IMR-90 (cell line): Measurements from ENCODE around the gene ELANE. TPM values are rescaled to one million over a fixed set of nuclear protein-coding genes. Genes with fewer than 3 reads are reported as not detected.

Experiments used
- ATAC-seq: fragments of 200-7000 bp; cut with Tn5 transposase; 2 replicates; pipeline ENCODE4 v1.9.1; 2020; ENCODE audit warnings: low read depth, mild to moderate bottlenecking, moderate library complexity
- BruUV-seq: library from RNA; stranded (reverse); fragments of 400-500 nt; replicated peaks from 2 replicates; lab custom pipeline; 2021; lab: Mats Ljungman, UMichigan
- CTCF ChIA-PET: fragments of 300-600 bp; formaldehyde crosslinking; extraction: SDS; loops from one replicate; lab custom pipeline; 2021; ENCODE audit warnings: antibody characterized with exemption; lab: Yijun Ruan, JAX
- POLR2A ChIA-PET: fragments of 300-600 bp; sonication (Branson Sonifier 250); formaldehyde crosslinking; loops from one replicate; lab custom pipeline; 2022; ENCODE audit warnings: antibody characterized with exemption; ENCODE audit not compliant: unreplicated experiment; lab: Charles Lee
- DNase-seq: peaks from one replicate; pipeline ENCODE4 v3.0.0; 2013
- H2AFZ ChIP-seq: replicated peaks from 2 replicates; pipeline ENCODE3; 2013; ENCODE audit warnings: low read length, mild to moderate bottlenecking; ENCODE audit not compliant: poor library complexity
- H2AK5ac ChIP-seq: 2 replicates; pipeline ENCODE4 v1.6.1; 2013; ENCODE audit warnings: low read depth, low read length, inconsistent platforms
- H2AK9ac ChIP-seq: replicated peaks from 2 replicates; pipeline ENCODE3; 2013; ENCODE audit warnings: mild to moderate bottlenecking, low read depth, low read length, moderate library complexity; ENCODE audit not compliant: poor library complexity
- H2BK120ac ChIP-seq: 2 replicates; pipeline ENCODE4 v1.6.1; 2013; ENCODE audit warnings: low read depth, low read length, inconsistent platforms
- H2BK15ac ChIP-seq: 3 replicates; pipeline ENCODE4 v1.6.1; 2013; ENCODE audit warnings: low read depth, low read length, inconsistent platforms
- H2BK20ac ChIP-seq: 2 replicates; pipeline ENCODE4 v1.6.1; 2013; ENCODE audit warnings: low read depth, mild to moderate bottlenecking, inconsistent platforms, low read length, moderate library complexity
- H2BK5ac ChIP-seq: 2 replicates; pipeline ENCODE4 v1.6.1; 2013; ENCODE audit warnings: mild to moderate bottlenecking, low read depth, low read length, inconsistent platforms; ENCODE audit not compliant: poor library complexity, severe bottlenecking
- H3K14ac ChIP-seq: replicated peaks from 2 replicates; pipeline ENCODE4 v1.6.1; 2013; ENCODE audit warnings: low read depth, low read length, inconsistent platforms
- H3K18ac ChIP-seq: 2 replicates; pipeline ENCODE4 v1.6.1; 2013; ENCODE audit warnings: low read depth, low read length, control low read depth
- H3K23ac ChIP-seq: 2 replicates; pipeline ENCODE4 v1.6.1; 2013; ENCODE audit warnings: low read depth, low read length, inconsistent platforms
- H3K27ac ChIP-seq: 2 replicates; pipeline ENCODE4 v1.5.1; 2013; ENCODE audit warnings: mild to moderate bottlenecking, control low read depth, low read length; ENCODE audit not compliant: insufficient read depth
- H3K27me3 ChIP-seq: 2 replicates; pipeline ENCODE4 v1.6.1; 2013; ENCODE audit warnings: low read length; ENCODE audit not compliant: control insufficient read depth, insufficient read depth
- H3K36me3 ChIP-seq: 2 replicates; pipeline ENCODE4 v1.6.1; 2013; ENCODE audit warnings: low read length, mixed read lengths; ENCODE audit not compliant: control insufficient read depth, insufficient read depth
- H3K4ac ChIP-seq: 2 replicates; pipeline ENCODE4 v1.6.1; 2013; ENCODE audit warnings: low read depth, low read length, inconsistent platforms
- H3K4me1 ChIP-seq: 2 replicates; pipeline ENCODE4 v1.6.1; 2013; ENCODE audit warnings: low read length, mixed read lengths; ENCODE audit not compliant: control insufficient read depth, insufficient read depth
- H3K4me2 ChIP-seq: 2 replicates; pipeline ENCODE4 v1.6.1; 2013; ENCODE audit warnings: low read depth, mild to moderate bottlenecking, control low read depth, low read length, moderate library complexity
- H3K4me3 ChIP-seq: 2 replicates; pipeline ENCODE4 v1.5.1; 2013; ENCODE audit warnings: low read depth, mild to moderate bottlenecking, control low read depth, low read length, moderate library complexity; ENCODE audit not compliant: insufficient read depth
- H3K56ac ChIP-seq: 2 replicates; pipeline ENCODE4 v1.6.1; 2013; ENCODE audit warnings: low read length, inconsistent platforms; ENCODE audit not compliant: insufficient read depth; ENCODE audit errors: extremely low read depth
- H3K79me1 ChIP-seq, 2 experiments: 2 replicates each; pipeline ENCODE4 v1.6.1; 2013; ENCODE audit warnings: low read length in 2 of 2, inconsistent platforms in 1 of 2, low read depth in 1 of 2
- H3K9ac ChIP-seq: 2 replicates; pipeline ENCODE4 v1.6.1; 2013; ENCODE audit warnings: low read depth, low read length, control low read depth
- H3K9me1 ChIP-seq: 2 replicates; pipeline ENCODE4 v1.6.1; 2013; ENCODE audit warnings: low read length, inconsistent platforms; ENCODE audit not compliant: insufficient read depth
- H3K9me3 ChIP-seq: 2 replicates; pipeline ENCODE4 v1.6.1; 2013; ENCODE audit warnings: low read length; ENCODE audit not compliant: control insufficient read depth, insufficient read depth
- H4K20me1 ChIP-seq: 2 replicates; pipeline ENCODE4 v1.6.1; 2013; ENCODE audit warnings: low read length, inconsistent platforms; ENCODE audit not compliant: insufficient read depth
- H4K5ac ChIP-seq: 2 replicates; pipeline ENCODE4 v1.6.1; 2013; ENCODE audit warnings: mild to moderate bottlenecking, low read depth, low read length, control low read depth
- H4K8ac ChIP-seq, 2 experiments: 2 replicates each; pipeline ENCODE4 v1.6.1; 2013; ENCODE audit warnings: low read depth in 2 of 2, low read length in 2 of 2, control low read depth in 1 of 2, inconsistent platforms in 1 of 2
- H4K91ac ChIP-seq: 2 replicates; pipeline ENCODE4 v1.6.1; 2013; ENCODE audit warnings: low read depth, low read length, inconsistent platforms; ENCODE audit not compliant: insufficient read depth
- BHLHE40 ChIP-seq: fragments of 150-350 bp; IDR thresholded peaks from 2 replicates; pipeline ENCODE4 v1.6.1; 2016; ENCODE audit warnings: mild to moderate bottlenecking, low read depth, low read length
- CEBPB ChIP-seq: IDR thresholded peaks from 2 replicates; pipeline ENCODE4 v1.6.1; 2012; ENCODE audit warnings: low read depth, low read length, improper control_type of control experiment
- ELK1 ChIP-seq: fragments of 150-350 bp; IDR thresholded peaks from 2 replicates; pipeline ENCODE4 v1.6.1; 2016; ENCODE audit warnings: low read depth, mild to moderate bottlenecking, low read length, moderate library complexity, borderline replicate concordance
- FOS ChIP-seq: fragments of 150-350 bp; IDR thresholded peaks from 2 replicates; pipeline ENCODE4 v1.6.1; 2016; ENCODE audit warnings: low read depth, low read length
- MAFK ChIP-seq: IDR thresholded peaks from 2 replicates; pipeline ENCODE4 v1.6.1; 2012; ENCODE audit warnings: low read depth, low read length, improper control_type of control experiment
- MAZ ChIP-seq: IDR thresholded peaks from 2 replicates; pipeline ENCODE4 v1.6.1; 2012; ENCODE audit warnings: low read depth, mild to moderate bottlenecking, low read length, improper control_type of control experiment, moderate library complexity, borderline replicate concordance
- MXI1 ChIP-seq: IDR thresholded peaks from 2 replicates; pipeline ENCODE4 v1.6.1; 2012; ENCODE audit warnings: low read depth, mild to moderate bottlenecking, low read length, moderate library complexity, borderline replicate concordance
- NFE2L2 ChIP-seq: fragments of 150-350 bp; IDR thresholded peaks from 2 replicates; pipeline ENCODE4 v1.6.1; 2016; ENCODE audit warnings: low read depth, mild to moderate bottlenecking, low read length
- POLR2A ChIP-seq: IDR thresholded peaks from 2 replicates; pipeline ENCODE4 v1.6.1; 2012; ENCODE audit warnings: mild to moderate bottlenecking, low read depth, low read length
- RCOR1 ChIP-seq: IDR thresholded peaks from 2 replicates; pipeline ENCODE4 v1.6.1; 2012; ENCODE audit warnings: mild to moderate bottlenecking, low read length, improper control_type of control experiment; ENCODE audit not compliant: insufficient replicate concordance
- RFX5 ChIP-seq: IDR thresholded peaks from 2 replicates; pipeline ENCODE4 v1.8.0; 2012; ENCODE audit warnings: low read depth, mild to moderate bottlenecking, low read length, moderate library complexity
- SMC3 ChIP-seq: fragments of 150-350 bp; IDR thresholded peaks from 2 replicates; pipeline ENCODE4 v1.6.1; 2016; ENCODE audit warnings: low read depth, mild to moderate bottlenecking, antibody characterized with exemption, low read length, moderate library complexity
- USF2 ChIP-seq: fragments of 150-350 bp; IDR thresholded peaks from 2 replicates; pipeline ENCODE4 v1.6.1; 2017; ENCODE audit warnings: mild to moderate bottlenecking, antibody characterized with exemption, low read length, low read depth
- WGBS, 2 experiments: methylation state at CpG; one replicate each; pipeline versions ENCODE4 v1.1.5 to v1.1.7; 2013; ENCODE audit warnings: missing lambda C conversion rate in 2 of 2; ENCODE audit not compliant: insufficient read length in 1 of 2; ENCODE audit errors: extremely low coverage in 2 of 2; 5-methylcytosine and 5-hydroxymethylcytosine counted together
- dilution Hi-C: fragments of 300-500 bp; cut with HindIII; formaldehyde crosslinking; loops from one replicate; pipeline ENCODE4 v1.14.3; 2018; ENCODE audit warnings: low sequenced_read_pairs; ENCODE audit not compliant: unreplicated experiment
- in situ Hi-C: fragments of 300-500 bp; cut with MboI; formaldehyde crosslinking; loops from 3 replicates; pipeline ENCODE4 v1.14.3; 2019; ENCODE audit warnings: low sequenced_read_pairs, inconsistent platforms, mixed read lengths
- intact Hi-C: fragments of 100-400 bp; cut with micrococcal nuclease; formaldehyde crosslinking; loops from 2 replicates; pipeline ENCODE4 v1.10.0; 2022
- polyA plus RNA-seq, 3 experiments: library from polyadenylated mRNA; depleted of rRNA; stranded (reverse); fragments of >200 nt; gene quantifications; 2 replicates each; pipeline ENCODE4 v1.2.3, GENCODE V29; 2012; ENCODE audit warnings: low replicate concordance in 1 of 3
- total RNA-seq: library from RNA; depleted of rRNA; stranded (reverse); fragments of >200 nt; gene quantifications from 2 replicates; pipeline ENCODE4 v1.2.3, GENCODE V29; 2012

Gene ELANE
- total and polyA plus RNA-seq, 2 of the 4 experiments (the other 2 are of a cell fraction), result 0.27 TPM; not detected in 1

- no peak for TF ChIP-seq NFE2L2
Measured at GRCh38 chr19:901216-902092, 49.4 kb downstream of the ELANE start (continued).

- Histone ChIP-seq H4K20me1 (peaks cover 58% of the 10 kb centered on the region), H3K9me3 (no peaks in the 10 kb centered on the region), H3K27me3 (no peaks in the 10 kb centered on the region), H2AK9ac (no peak overlapping the region), H3K14ac (no peak overlapping the region), H2BK120ac (no peak overlapping the region), H3K79me1 (peaks cover 12 to 55% of the 10 kb centered on the region in 2 experiments), H2BK20ac (no peak overlapping the region), H3K9me1 (no peaks in the 10 kb centered on the region; the same call in 1 of the 2 replicates), H3K4me1 (peaks cover 2% of the 10 kb centered on the region; the same call in 1 of the 2 replicates), H4K5ac (no peak overlapping the region), H3K4ac (no peak overlapping the region), H3K4me3 (no peak overlapping the region), H2BK5ac (no peak overlapping the region), H4K8ac (no peak overlapping the region), H2AFZ (no peak overlapping the region), H3K18ac (no peak overlapping the region), H3K36me3 (peaks cover 26% of the 10 kb centered on the region), H3K4me2 (no peak overlapping the region), H3K9ac (no peak overlapping the region), H2BK15ac (no peak overlapping the region), H3K27ac (no peak overlapping the region), H4K91ac (no peak overlapping the region), H2AK5ac (no peak overlapping the region), H3K56ac (no peak overlapping the region), H3K23ac (no peak overlapping the region)
- no TSS peak for BruUV-seq
- dilution Hi-C loops (no loop called here), intact Hi-C loops (no loop called here), in situ Hi-C loops (no loop called here)
- ChIA-PET POLR2A (no interaction called here), CTCF (no interaction called here)
- no peak for ATAC-seq
- TF ChIP-seq CEBPB, result no peak
- TF ChIP-seq POLR2A, result no peak
- TF ChIP-seq BHLHE40, result no peak
- TF ChIP-seq SMC3, result no peak
- no peak for TF ChIP-seq FOS
- TF ChIP-seq ELK1, result no peak
- TF ChIP-seq USF2, result no peak
- TF ChIP-seq NFE2L2, result no peak
- TF ChIP-seq MXI1, result no peak
- TF ChIP-seq MAZ, result no peak
- no peak for TF ChIP-seq RCOR1
- no peak for TF ChIP-seq MAFK
- no peak for TF ChIP-seq RFX5
- 80% methylated on average over 1 of the region's 7 CpGs; no CpG with 5 or more reads in 1 of the 2 experiments for WGBS, 2 experiments
- DNase-seq, result no peak
Measured at GRCh38 chr19:902093-902370, 49.9 kb downstream of the ELANE start.
